ENCODE results near the gene ARHGAP33.
"Not testable (repeated sequence)": the region's sequence is repeated elsewhere in the genome, so short reads cannot be mapped to it uniquely, and the experiment has no call there.

The ARHGAP33 gene

GRCh38 chr19:35796645-35797542 lies 21.5 kb downstream of the ARHGAP33 start:
- no peak for DNase-seq

- DNase-seq: no peak
Observed at GRCh38 chr19:35797663-35798062, 22.3 kb downstream of the ARHGAP33 start.

GRCh38 chr19:35801828-35802227 lies 26.5 kb downstream of the ARHGAP33 start:
- no peak for DNase-seq

GRCh38 chr19:35805526-35806102 lies 30.2 kb downstream of the ARHGAP33 start:
- DNase-seq: no peak

GRCh38 chr19:35806597-35806996 lies 31.2 kb downstream of the ARHGAP33 start:
- no peak for DNase-seq

- no peak for DNase-seq
Observed at GRCh38 chr19:35807633-35808032, 32.3 kb downstream of the ARHGAP33 start.

- DNase-seq: no peak
Observed at GRCh38 chr19:35811317-35812219, 36.2 kb downstream of the ARHGAP33 start.

GRCh38 chr19:35812220-35813042 lies 37.1 kb downstream of the ARHGAP33 start, which contains the start of gene PRODH2:
TSS of gene PRODH2 (minus strand) at chr19:35812845. CDS start at chr19:35812805, 40 bp downstream.
- DNase-seq: no peak

- no peak for DNase-seq
Observed at GRCh38 chr19:35813043-35813890, 37.9 kb downstream of the ARHGAP33 start.

- DNase-seq: no peak
Observed at GRCh38 chr19:35816262-35816661, 40.9 kb downstream of the ARHGAP33 start.

- no peak for DNase-seq
Observed at GRCh38 chr19:35816846-35817245, 41.5 kb downstream of the ARHGAP33 start.

GRCh38 chr19:35818445-35818844 lies 43.1 kb downstream of the ARHGAP33 start:
- no peak for DNase-seq

GRCh38 chr19:35822579-35822978 lies 47.2 kb downstream of the ARHGAP33 start:
- no peak for DNase-seq

GRCh38 chr19:35824150-35824549 lies 48.8 kb downstream of the ARHGAP33 start:
- DNase-seq: no peak

GRCh38 chr19:35828692-35829301 lies 53.4 kb downstream of the ARHGAP33 start:
- DNase-seq: peak; percentile 58

- DNase-seq: no peak
Observed at GRCh38 chr19:35830986-35831385, 55.6 kb downstream of the ARHGAP33 start.

- no peak for DNase-seq
Observed at GRCh38 chr19:35832054-35832453, 56.7 kb downstream of the ARHGAP33 start.

GRCh38 chr19:35833972-35834371 lies 58.6 kb downstream of the ARHGAP33 start:
- no peak for DNase-seq

- not testable (repeated sequence) for DNase-seq
Observed at GRCh38 chr19:35836096-35836495, 60.7 kb downstream of the ARHGAP33 start.
